GM21528 (cell line): Measurements from ENCODE around the gene LIFR.
"Not testable (repeated sequence)": the region's sequence is repeated elsewhere in the genome, so short reads cannot be mapped to it uniquely, and the experiment has no call there.

Experiments
- ATAC-seq: cut with Tn5 transposase; IDR thresholded peaks from one replicate; pipeline ENCODE4 v1.9.1; 2021; ENCODE audit warnings: mild to moderate bottlenecking, moderate library complexity; ENCODE audit not compliant: unreplicated experiment, low FRiP score

LIFR gene, protein sequence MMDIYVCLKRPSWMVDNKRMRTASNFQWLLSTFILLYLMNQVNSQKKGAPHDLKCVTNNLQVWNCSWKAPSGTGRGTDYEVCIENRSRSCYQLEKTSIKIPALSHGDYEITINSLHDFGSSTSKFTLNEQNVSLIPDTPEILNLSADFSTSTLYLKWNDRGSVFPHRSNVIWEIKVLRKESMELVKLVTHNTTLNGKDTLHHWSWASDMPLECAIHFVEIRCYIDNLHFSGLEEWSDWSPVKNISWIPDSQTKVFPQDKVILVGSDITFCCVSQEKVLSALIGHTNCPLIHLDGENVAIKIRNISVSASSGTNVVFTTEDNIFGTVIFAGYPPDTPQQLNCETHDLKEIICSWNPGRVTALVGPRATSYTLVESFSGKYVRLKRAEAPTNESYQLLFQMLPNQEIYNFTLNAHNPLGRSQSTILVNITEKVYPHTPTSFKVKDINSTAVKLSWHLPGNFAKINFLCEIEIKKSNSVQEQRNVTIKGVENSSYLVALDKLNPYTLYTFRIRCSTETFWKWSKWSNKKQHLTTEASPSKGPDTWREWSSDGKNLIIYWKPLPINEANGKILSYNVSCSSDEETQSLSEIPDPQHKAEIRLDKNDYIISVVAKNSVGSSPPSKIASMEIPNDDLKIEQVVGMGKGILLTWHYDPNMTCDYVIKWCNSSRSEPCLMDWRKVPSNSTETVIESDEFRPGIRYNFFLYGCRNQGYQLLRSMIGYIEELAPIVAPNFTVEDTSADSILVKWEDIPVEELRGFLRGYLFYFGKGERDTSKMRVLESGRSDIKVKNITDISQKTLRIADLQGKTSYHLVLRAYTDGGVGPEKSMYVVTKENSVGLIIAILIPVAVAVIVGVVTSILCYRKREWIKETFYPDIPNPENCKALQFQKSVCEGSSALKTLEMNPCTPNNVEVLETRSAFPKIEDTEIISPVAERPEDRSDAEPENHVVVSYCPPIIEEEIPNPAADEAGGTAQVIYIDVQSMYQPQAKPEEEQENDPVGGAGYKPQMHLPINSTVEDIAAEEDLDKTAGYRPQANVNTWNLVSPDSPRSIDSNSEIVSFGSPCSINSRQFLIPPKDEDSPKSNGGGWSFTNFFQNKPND

DNA sequence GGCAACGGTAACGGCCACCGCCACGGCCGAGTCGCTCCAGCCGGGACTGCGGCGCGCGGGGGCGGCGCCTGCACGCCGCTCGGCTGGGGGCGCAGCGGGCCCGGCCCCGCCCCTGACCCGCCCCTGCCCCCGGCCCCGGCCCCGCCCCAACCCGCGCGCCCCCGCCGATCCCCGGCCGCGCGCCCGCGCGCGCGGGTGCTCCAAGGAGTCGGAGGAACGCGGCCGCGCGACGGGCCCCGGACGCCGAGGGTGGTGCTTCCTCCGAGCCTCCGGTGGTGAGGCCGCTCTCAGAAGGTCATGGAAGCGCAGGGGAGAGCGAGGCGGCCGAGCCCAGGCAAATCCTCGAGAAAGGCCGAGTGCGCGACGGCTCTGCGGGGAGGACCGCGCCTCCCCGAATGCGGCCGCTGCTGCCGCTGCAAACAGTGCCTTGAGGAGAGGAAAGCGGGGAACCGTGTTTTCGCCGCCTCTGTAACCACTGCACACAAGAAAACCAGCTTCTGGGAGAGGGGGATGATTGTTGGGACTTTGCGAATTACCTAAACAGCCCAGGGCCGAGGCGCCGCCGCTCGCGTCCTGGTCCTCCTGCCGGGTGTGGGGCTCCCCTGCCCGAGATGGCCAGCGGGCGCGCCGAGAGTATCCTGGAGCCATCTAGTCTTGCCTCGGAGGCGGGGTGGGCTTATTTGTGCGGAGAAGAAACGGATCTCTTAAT, at the start of gene LIFR:
Gene LIFR (minus strand): TSS at position 48 of the 709 bp plus-strand sequence. CDS start 25,999 bp downstream, outside the sequence.
- peak; percentile 57 for ATAC-seq

DNA sequence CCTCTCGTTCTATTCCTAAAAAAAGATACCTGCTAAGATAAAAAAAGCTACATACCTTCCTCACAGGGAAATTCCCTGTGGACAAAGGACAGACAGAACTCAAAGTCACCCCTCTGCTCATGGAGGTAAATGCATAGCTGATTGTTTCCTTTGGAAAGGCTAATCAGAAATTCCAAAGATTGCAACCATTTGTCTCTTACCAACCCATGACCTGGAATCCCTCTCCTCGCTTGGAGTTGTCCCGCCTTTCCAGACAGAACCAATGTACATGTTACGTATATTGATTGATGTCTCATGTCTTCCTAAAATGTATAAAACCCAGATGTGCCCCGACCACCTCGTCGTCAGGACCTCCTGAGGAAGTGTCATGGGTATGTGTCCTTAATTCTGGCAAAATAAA, 49.2 kb upstream of the LIFR start:
- ATAC-seq: no peak

DNA sequence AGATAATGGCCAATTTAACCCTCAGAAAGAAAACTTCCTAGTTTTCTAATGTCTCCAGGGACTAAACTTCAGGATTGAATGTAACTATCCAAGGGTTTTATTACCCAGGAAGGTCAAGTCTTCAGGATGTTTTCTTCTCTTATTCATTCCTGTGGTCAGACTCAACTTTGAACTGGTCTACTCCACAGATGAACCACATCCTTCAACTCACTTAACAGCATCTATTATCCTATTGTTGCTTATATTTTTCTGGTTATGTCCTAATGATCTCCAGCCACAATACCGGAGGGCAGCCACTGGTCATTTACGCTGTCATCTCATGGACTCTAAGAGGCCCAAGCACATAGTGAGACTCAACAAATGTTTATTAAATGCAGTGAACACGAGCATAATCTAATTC, 47.2 kb upstream of the LIFR start:
- no peak for ATAC-seq

DNA sequence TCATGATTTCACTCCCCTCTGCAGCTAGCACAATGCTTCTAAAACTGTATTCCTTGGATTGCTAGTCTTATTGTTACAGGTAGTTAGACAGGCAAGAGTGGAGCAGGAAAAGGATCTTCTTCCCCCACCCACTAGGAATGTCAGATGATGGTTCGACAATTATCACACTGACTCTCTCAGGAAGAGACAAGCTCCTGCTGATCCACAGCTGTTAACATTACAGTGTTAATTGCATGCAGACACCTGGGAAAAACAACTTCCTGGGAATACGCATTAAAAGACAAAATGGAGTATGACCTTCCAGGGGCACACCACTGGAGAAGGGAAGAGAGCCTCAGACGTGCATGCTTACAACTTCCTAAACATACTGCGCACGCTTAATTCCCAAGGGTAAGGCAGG, 46.2 kb upstream of the LIFR start:
- no peak for ATAC-seq

DNA sequence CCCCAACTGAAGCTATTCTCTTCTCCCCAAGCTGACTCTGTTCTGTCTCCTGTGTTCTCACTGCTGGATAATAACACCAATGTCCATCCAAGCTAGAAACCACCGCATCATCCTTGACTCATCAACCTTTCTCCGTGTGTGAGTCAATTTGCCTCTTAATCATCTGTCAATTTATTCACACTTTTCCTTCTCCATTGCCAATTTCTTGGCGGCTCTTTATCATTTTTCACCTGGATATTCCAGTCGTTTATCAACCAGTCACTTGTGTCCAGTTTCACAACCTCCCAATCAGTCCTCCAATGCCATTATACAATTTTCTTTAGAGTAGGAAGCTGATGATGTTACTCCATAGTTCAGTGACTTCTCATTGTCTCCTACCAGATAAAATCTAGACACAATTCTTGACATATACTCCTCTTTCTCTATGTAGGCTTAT, 45.4 kb upstream of the LIFR start:
- ATAC-seq: no peak

DNA sequence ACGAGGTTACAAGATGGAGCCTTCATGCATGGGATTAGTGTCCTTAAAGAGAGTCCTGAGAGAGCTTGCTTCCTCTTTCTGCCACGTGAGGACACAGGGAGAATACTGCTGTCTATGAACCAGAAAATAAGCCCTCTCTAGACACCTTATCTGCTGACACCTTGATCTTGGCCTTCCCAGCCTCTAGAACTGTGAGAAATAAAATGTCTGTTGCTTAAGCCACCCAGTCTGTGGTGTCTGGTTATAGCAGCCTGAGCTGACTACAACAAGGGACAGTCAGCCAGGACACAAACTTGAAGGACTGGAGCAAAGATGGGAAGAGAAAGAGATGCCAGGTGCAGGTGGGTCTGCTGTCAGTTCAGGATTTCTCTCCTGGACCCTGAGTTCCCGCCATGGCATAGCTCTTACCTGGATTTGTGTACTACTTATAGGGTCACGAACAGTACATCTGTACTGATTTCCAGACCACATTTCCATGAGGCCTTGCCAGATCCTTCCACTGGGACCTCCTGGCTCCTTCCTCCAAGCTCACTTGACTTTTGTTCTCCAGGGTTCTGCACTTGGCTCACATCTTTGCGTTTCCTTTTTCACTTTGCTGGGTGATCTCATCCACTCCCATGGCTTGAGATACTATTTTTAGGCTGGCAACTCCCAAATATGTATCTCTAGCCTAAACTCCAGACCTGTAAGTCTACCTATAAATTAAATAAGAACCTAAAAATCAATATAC, 44.9 kb upstream of the LIFR start:
- no peak for ATAC-seq

DNA sequence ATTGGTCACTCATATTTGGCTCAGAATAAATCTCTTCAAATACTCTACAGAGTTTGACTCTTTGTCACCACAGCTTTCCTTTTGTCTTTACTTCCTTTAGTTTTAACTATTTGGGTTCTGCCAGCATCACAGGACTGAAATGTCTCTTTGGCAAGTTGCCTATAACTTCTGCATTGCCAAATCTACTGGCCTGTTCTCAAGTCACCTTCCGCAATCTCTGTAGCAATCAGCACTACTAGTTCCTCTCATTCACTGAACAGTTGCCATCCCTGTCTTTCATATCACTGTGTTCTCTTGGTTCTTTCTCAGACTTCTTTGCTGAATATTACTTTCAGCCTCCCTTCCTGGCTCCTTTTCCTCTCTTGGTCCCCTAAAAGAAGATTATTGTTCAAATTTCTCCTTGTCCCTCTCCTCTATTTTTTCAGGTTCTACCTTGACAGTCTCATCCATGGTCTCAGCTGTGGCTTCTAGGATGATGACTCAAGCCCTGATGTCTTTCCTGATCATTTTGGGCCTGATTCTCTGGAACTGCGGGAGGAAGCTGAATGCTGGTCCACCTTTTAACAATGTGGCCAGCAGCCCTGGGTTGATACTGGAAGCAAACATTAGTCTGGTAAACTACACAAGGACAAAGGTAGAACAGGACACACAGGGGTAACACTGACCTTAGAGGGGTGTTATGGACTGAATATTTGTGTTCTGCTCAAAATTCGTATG, 44.0 kb upstream of the LIFR start:
- no peak for ATAC-seq

DNA sequence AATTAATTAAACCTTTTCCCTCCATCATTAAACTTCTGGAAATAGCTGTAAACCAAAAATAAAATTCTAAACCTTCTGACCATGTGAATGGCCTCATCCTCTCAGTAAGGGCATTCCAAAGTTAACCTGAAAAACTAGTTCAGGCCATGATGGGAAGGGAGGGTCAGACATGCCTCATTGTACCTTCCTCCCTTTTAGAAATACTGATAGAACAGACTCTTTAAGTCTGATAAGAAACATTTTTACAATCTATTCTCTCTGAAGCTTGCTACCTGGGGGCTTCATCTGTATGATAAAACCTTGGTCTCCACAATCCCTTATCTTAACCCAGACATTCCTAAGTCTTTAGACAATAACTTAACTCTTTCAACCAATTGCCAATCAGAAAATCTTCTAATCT, 43.3 kb upstream of the LIFR start:
- not testable (repeated sequence) for ATAC-seq

DNA sequence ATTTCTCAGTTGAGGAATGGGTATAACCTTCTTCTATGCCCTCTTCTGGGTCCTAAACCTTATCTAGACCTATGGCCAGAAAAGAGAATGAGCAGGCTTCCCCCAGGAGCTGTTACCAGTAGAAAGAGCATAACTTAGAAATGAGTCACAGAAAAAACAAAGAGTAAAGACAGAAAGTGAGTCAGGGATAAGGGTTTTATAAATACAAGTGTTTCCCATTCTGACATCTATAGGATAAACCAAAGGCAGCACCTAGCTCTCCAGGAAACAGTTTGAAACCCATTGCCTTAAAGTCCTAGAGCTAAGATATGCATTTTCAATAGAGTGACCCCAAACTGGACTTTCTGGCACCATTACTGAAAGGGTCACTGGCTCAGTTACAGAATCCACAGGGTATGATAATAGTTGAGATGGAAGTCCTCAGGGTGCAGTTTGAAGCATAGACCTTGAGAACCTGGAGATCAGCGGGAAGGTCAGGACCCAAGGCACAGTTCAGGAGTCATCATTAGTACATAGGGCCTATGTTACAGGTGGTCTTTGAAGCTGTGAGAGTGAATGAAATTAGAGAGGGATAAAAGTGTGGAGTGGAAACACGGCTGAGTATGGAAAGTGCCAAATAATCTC, 42.7 kb upstream of the LIFR start:
- ATAC-seq: no peak

DNA sequence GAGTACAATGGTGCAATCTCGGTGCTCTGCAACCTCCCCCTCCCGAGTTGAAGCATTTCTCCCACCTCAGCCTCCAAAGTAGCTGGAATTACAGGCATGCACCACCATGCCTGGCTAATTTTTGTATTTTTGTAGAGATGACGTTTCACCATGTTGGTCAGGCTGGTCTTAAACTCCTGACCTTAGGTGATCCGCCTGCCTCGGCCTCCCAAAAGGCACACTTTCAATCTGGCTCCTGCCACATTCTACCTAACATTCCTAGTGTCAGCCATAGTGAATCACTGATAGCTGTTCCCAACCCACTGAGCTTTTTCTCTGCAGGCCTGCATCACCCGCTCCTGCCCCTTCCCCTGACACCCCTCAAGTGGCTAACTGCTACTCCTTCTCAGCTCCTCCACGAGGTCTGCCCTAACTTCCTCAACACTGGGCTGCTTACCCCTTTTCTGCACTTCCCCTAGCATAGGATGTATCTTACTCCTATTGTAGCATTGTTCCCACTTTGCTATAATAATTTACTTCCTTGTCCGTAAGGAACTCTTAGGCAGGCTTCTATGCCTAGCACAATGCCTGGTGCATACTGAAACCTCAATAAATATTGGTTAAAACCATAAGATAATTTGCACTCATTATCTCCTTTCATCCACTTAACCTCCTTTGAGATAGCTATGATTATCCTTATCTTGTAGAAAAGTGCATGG, 42.0 kb upstream of the LIFR start:
- ATAC-seq: no peak

DNA sequence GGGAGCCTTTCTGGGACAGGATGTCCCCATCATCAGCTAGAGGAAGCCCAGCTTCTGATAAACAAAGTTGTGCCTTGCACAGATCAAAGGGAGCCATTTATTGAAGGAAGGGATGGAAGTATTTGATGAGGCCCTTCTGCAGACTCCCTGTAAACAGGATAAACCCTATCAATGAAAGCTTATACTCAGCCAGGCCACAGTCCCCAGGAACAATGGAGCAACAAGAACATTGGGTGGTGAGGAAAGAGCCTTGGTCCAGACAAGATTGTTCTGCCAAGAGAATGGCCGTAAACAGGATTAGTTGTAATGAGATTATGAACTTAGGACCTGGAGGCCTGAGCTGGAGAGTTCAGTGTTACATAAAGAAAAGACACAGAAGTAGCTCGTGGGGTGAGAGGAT, 40.5 kb upstream of the LIFR start:
- no peak for ATAC-seq

DNA sequence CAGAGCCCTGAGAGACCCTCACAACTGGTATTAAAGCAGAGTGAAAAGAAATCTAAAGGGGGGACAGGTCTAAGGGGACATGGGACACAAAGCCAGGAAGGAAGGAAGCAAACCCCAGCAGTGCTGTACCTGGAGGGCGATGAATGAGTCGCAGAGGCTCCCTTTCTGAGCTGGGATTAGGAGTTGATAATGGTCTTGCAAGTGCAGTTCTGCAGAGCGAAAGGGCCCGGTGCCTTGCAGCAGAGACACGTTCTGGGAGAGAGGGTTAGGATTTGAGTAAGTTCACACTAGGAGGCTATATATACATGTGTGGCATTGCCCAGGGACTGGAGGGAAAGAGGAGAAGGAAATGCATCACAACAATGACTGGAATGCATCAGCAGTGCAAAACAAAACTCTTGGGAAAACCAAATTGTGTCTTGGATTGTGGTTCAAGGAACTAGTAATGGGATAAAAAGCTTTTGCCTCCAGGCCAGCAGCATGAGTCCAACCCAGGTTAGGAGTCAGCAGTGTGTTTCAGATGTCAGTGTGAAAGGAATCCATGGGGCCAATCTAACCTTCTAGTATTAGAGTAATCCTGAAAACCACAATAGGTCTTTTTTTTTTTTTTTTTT, 38.8 kb upstream of the LIFR start:
- ATAC-seq: no peak

DNA sequence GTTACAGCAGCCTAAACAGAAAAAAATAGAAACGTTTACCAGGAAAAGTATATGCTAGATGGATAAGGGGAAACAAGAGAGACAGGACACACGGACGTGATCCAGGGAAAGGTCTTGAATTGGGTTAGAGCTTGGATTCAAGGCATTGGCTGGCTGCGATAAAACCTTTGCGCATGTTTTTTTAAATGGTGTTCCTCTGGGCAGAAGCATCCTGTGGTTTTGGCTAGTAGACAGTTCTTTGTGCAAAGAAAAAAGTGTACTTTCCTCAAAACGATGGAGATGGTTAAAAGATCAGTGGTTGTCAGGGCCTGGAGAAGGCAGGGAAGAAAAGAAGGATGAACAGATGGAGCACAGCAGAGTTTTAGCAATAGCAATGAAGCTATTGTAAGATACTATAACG, 37.5 kb upstream of the LIFR start:
- no peak for ATAC-seq

DNA sequence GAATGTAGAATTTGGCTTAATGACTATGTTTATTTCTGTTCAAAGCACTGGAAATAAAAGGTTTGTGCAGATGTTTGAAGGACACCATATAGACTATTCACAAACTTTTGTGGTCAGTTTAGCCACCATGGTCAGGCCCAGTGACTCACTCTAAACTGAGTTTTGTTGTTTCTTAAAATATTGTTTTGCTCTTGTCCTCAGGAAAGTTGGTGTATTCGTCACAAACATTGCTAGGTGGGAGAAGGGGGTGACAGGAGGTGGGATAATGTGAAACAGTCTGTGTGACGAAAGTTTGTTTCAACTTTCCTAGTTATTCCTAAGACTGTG, 35.0 kb upstream of the LIFR start:
- no peak for ATAC-seq

DNA sequence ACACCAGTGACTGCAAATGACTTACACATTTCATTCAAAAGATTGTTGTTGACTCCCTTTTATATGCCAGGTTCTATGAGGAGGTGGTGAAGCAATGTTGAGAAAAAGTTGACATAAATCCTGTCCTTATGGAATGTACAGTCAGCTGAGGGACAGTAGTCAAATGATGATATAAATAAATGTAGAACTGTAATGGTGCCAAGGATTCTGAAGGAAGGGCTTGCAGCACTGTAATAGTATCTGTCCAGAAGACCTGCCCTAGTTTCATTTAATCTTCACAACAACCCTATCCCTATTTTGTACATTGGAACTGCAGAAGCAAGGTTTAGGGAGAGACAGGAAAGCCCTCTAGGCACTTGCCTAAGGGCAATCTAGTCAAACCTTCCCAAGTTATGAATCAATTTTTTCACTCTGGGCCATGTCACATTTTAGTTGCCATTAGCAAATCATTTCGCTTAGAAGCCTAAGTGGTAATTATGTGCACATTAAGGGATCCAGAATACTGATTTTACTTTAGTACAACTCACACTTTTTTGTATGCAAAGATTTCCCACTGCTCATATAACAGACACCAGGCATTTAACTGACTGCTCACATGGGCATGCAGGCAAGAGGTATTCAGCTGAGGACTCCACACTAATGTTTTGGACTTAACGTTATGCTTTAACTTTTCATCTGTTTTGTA, 34.5 kb upstream of the LIFR start:
- ATAC-seq: no peak

DNA sequence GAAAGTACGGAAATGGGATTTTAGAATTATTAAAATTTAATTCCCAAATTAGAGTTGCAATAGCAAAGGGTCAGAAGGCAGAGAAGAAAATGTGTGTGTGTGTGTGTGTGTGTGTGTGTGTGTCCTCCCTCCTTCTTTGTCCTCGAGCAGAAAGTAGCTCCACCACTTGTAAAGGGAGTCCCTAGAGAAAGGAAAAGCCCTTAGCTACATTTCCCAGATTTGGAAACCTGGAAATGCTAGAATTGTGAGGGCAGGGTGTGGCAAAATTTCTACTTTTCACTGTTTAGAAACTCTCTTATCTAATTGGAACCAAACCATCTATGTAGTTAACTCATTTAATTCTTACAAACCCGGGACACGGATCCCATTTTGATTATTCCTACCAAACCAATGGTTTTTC, 33.2 kb upstream of the LIFR start:
- no peak for ATAC-seq

DNA sequence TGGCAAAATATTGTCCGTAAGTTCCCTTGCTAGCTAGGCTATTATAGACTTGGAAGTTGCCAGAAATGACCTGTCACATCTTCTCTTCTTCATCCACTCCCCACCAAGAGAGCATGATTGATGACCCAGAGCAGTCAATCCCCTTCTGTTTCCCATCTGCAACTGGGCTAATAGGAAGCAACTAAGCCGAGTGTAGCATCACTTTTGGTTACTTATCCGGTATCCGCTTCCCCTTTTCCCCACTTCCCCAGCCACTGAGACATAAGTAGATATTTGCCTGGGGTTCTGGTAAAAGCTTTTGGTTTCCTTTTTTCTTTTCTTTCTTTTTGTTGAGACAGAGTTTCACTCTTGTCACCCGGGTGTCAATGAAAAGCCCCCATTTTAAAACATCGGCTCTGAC, 29.4 kb upstream of the LIFR start:
- ATAC-seq: no peak
